ENCODE data around the gene PARVG. TPM values are rescaled to one million over a fixed set of nuclear protein-coding genes. Genes with fewer than 3 reads are reported as not detected.

PARVG gene
- total and polyA plus RNA-seq, 2 of the 13 experiments (the other 11 are each of a cell fraction or from before 2014, with no cell fraction given), result not detected

GRCh38 chr22:44162960-44163359 is 17.8 kb upstream of the PARVG start:
- ATAC-seq, result no peak

GRCh38 chr22:44163536-44163935 is 17.2 kb upstream of the PARVG start:
- WGBS (ENCODE audit: low lambda C conversion rate), result 7% methylated on average over 3 of the region's 18 CpGs
- H3K36me3 ChIP-seq (replicated peaks in 1 of 2; ENCODE audit: control insufficient read depth in 1 of 2, insufficient read depth in 2 of 2, low read length in 2 of 2), result no peaks in the 10 kb centered on the region
- no peak overlapping the region for H2AFZ ChIP-seq (ENCODE audit: low read length)
- in situ Hi-C loops (cut with HindIII; ENCODE audit: extremely low pct_ligation_motif_present, low pct_unique_long_range_greater_than_20kb), result no loop called here
- POLR2A ChIA-PET, result no interaction called here
- H3K4me2 ChIP-seq (ENCODE audit: low read depth, low read length), result no peak overlapping the region
- no peaks in the 10 kb centered on the region for H3K4me1 ChIP-seq (ENCODE audit: insufficient read depth, low read length)
- ATAC-seq, result no peak
- no peaks in the 10 kb centered on the region for H3K9me3 ChIP-seq (ENCODE audit: low read length)
- intact Hi-C loops (cut with micrococcal nuclease; ENCODE audit: unreplicated experiment), result no loop called here
- no peaks in the 10 kb centered on the region for H3K79me2 ChIP-seq (ENCODE audit: insufficient read depth, low read length)
- no peak overlapping the region for H3K9ac ChIP-seq (ENCODE audit: insufficient read depth, low read depth, low read length)
- H4K20me1 ChIP-seq (ENCODE audit: insufficient read depth, low read length), result no peaks in the 10 kb centered on the region
- DNase-seq (ENCODE audit: low spot score), result no peak
- peaks cover 0 to 6% of the 10 kb centered on the region in 2 experiments; a peak in 1 of 5 replicates for H3K27me3 ChIP-seq (ENCODE audit: control insufficient read depth in 1 of 2, insufficient read depth in 2 of 2, low read length in 2 of 2)
- FAIRE-seq, result no peak
- CTCF ChIA-PET (ENCODE audit: low intra/inter-chr PET ratio, low total read pairs), result no interaction called here
- no peak overlapping the region for H3K4me3 ChIP-seq (replicated peaks in 1 of 3; ENCODE audit: insufficient read depth in 1 of 3, low read depth in 2 of 3, low read length in 3 of 3)
- no TSS peak for BruUV-seq (replicated peaks)
- H3K27ac ChIP-seq (ENCODE audit: extremely low read length, insufficient read depth, low read length), result no peak overlapping the region
- TF ChIP-seq ZBTB38 (CRISPR knock-in tag; IDR thresholded peaks at IDR 0.05) (no peak), ZNF441 (CRISPR knock-in tag; IDR thresholded peaks at IDR 0.05; ENCODE audit: borderline replicate concordance) (no peak), ZNF766 (CRISPR knock-in tag; IDR thresholded peaks at IDR 0.05; ENCODE audit: borderline replicate concordance) (no peak), TCF7L2 (IDR thresholded peaks at IDR 0.05; ENCODE audit: low read depth, low read length) (no peak), SKIL (CRISPR knock-in tag; IDR thresholded peaks at IDR 0.05; ENCODE audit: borderline replicate concordance) (no peak), ERF (CRISPR knock-in tag; IDR thresholded peaks at IDR 0.05) (no peak), ZNF577 (CRISPR knock-in tag; IDR thresholded peaks at IDR 0.05; ENCODE audit: borderline replicate concordance, low read depth) (no peak), ZNF549 (CRISPR knock-in tag; IDR thresholded peaks at IDR 0.05) (no peak), AKAP8 (CRISPR knock-in tag; IDR thresholded peaks at IDR 0.05) (no peak), EP300 (IDR thresholded peaks at IDR 0.05; ENCODE audit: low read depth in 2 of 2, low read length in 2 of 2) (no peak), EP300 (CRISPR knock-in tag; IDR thresholded peaks at IDR 0.05; ENCODE audit: borderline replicate concordance) (no peak), DPF2 (CRISPR knock-in tag; IDR thresholded peaks at IDR 0.05; ENCODE audit: borderline replicate concordance, low read depth) (no peak)

More at GRCh38 chr22:44162960-44163359, 17.8 kb upstream of the PARVG start:
- intact Hi-C loops (cut with micrococcal nuclease; ENCODE audit: unreplicated experiment), result no loop called here
- TF ChIP-seq RXRA (CRISPR knock-in tag; IDR thresholded peaks at IDR 0.05) (no peak), SAP130 (CRISPR knock-in tag; IDR thresholded peaks at IDR 0.05; ENCODE audit: low read depth) (no peak), ZNF629 (CRISPR knock-in tag; conservative IDR thresholded peaks at IDR 0.05) (peak; percentile 61), ZNF800 (CRISPR knock-in tag; IDR thresholded peaks at IDR 0.05) (no peak)
- Histone ChIP-seq H2AFZ (ENCODE audit: low read length) (no peak overlapping the region), H3K79me2 (ENCODE audit: insufficient read depth, low read length) (no peaks in the 10 kb centered on the region), H3K4me3 (replicated peaks in 1 of 3; ENCODE audit: insufficient read depth in 1 of 3, low read depth in 2 of 3, low read length in 3 of 3) (no peak overlapping the region), H4K20me1 (ENCODE audit: insufficient read depth, low read length) (no peaks in the 10 kb centered on the region), H3K36me3 (replicated peaks in 1 of 2; ENCODE audit: control insufficient read depth in 1 of 2, insufficient read depth in 2 of 2, low read length in 2 of 2) (no peaks in the 10 kb centered on the region), H3K27ac (ENCODE audit: extremely low read length, insufficient read depth, low read length) (no peak overlapping the region), H3K4me1 (ENCODE audit: insufficient read depth, low read length) (no peaks in the 10 kb centered on the region), H3K9ac (ENCODE audit: insufficient read depth, low read depth, low read length) (no peak overlapping the region), H3K9me3 (ENCODE audit: low read length) (no peaks in the 10 kb centered on the region), H3K4me2 (ENCODE audit: low read depth, low read length) (no peak overlapping the region), H3K27me3 (ENCODE audit: control insufficient read depth in 1 of 2, insufficient read depth in 2 of 2, low read length in 2 of 2) (peaks cover 0 to 6% of the 10 kb centered on the region in 2 experiments; a peak in 1 of 5 replicates)
- FAIRE-seq (no peak), DNase-seq (ENCODE audit: low spot score) (no peak)
- POLR2A ChIA-PET, result no interaction called here
- in situ Hi-C loops (cut with HindIII; ENCODE audit: extremely low pct_ligation_motif_present, low pct_unique_long_range_greater_than_20kb), result no loop called here
- 63% methylated on average over 11 of the region's 13 CpGs for WGBS (ENCODE audit: low lambda C conversion rate)
- BruUV-seq (replicated peaks), result no TSS peak
- CTCF ChIA-PET (ENCODE audit: low intra/inter-chr PET ratio, low total read pairs), result no interaction called here
